PC-3 (cell line): ENCODE measurements around the gene SLC7A1. TPM values are rescaled to one million over a fixed set of nuclear protein-coding genes. Genes with fewer than 3 reads are reported as not detected.
A peak's percentile ranks its signal among the peaks of the same experiment; 100 is the strongest.

Experiments used
- ATAC-seq: fragments of 200-7000 bp; cut with Tn5 transposase; 2 replicates; pipeline ENCODE4 v1.9.1; 2020; ENCODE audit warnings: mild to moderate bottlenecking, moderate library complexity
- BruUV-seq: library from RNA; stranded (reverse); fragments of 400-500 nt; replicated peaks from 2 replicates; lab custom pipeline; 2021; lab: Mats Ljungman, UMichigan
- CTCF ChIA-PET: fragments of 300-600 bp; sonication (Branson Sonifier 250); formaldehyde crosslinking; loops from one replicate; lab custom pipeline; 2022; ENCODE audit warnings: antibody characterized with exemption; lab: Charles Lee
- POLR2A ChIA-PET: fragments of 300-600 bp; sonication (Branson Sonifier 250); formaldehyde crosslinking; loops from one replicate; lab custom pipeline; 2022; ENCODE audit warnings: antibody characterized with exemption; ENCODE audit not compliant: unreplicated experiment; lab: Charles Lee
- DNase-seq: peaks from one replicate; pipeline ENCODE4 v3.0.0-alpha.2; 2015
- H2AFZ ChIP-seq: fragments of 300-600 bp; sonication (generic); 2 replicates; pipeline ENCODE4 v1.6.0; 2016; ENCODE audit warnings: antibody characterized with exemption, low read length
- H3F3A ChIP-seq: fragments of 300-600 bp; sonication (generic); one replicate; pipeline ENCODE4 v1.6.0; 2017; ENCODE audit warnings: antibody characterized with exemption, low read length, control low read depth, mild to moderate bottlenecking; ENCODE audit not compliant: unreplicated experiment
- H3K27ac ChIP-seq: fragments of 300-600 bp; sonication (generic); 2 replicates; pipeline ENCODE4 v1.5.1; 2016; ENCODE audit warnings: mild to moderate bottlenecking, low read length
- H3K27me3 ChIP-seq: fragments of 300-600 bp; sonication (generic); 2 replicates; pipeline ENCODE4 v1.6.1; 2016; ENCODE audit warnings: low read length, mixed read lengths
- H3K36me3 ChIP-seq: fragments of 300-600 bp; sonication (generic); 2 replicates; pipeline ENCODE4 v1.6.1; 2016; ENCODE audit warnings: low read depth, mixed run types, low read length, mixed read lengths
- H3K4me1 ChIP-seq: fragments of 300-600 bp; sonication (generic); 2 replicates; pipeline ENCODE4 v1.5.1; 2016; ENCODE audit warnings: low read length; ENCODE audit not compliant: insufficient read depth
- H3K4me2 ChIP-seq: fragments of 300-600 bp; sonication (generic); 2 replicates; pipeline ENCODE4 v1.6.0; 2016; ENCODE audit warnings: low read length
- H3K4me3 ChIP-seq: fragments of 300-600 bp; sonication (generic); 2 replicates; pipeline ENCODE4 v1.5.1; 2016; ENCODE audit warnings: mild to moderate bottlenecking, low read length, mixed read lengths
- H3K79me2 ChIP-seq: fragments of 300-600 bp; sonication (generic); 2 replicates; pipeline ENCODE4 v1.6.1; 2017; ENCODE audit warnings: low read length, mixed read lengths
- H3K9ac ChIP-seq: fragments of 300-600 bp; sonication (generic); 2 replicates; pipeline ENCODE4 v1.6.0; 2016; ENCODE audit warnings: mild to moderate bottlenecking, low read length
- H3K9me2 ChIP-seq: fragments of 300-600 bp; sonication (generic); replicated peaks from 2 replicates; pipeline ENCODE4 v1.6.1; 2016; ENCODE audit warnings: mixed run types, low read length, mixed read lengths
- H3K9me3 ChIP-seq: fragments of 300-600 bp; sonication (generic); 2 replicates; pipeline ENCODE4 v1.6.1; 2016; ENCODE audit warnings: low read length, mixed read lengths
- H4K20me1 ChIP-seq: fragments of 300-600 bp; sonication (generic); 2 replicates; pipeline ENCODE4 v1.6.1; 2016; ENCODE audit warnings: low read length, mixed read lengths
- CTCF ChIP-seq: fragments of 300-600 bp; sonication (generic); conservative IDR thresholded peaks from 2 replicates; pipeline ENCODE4 v1.5.1; 2017; ENCODE audit warnings: antibody characterized with exemption, low read depth, mild to moderate bottlenecking, low read length
- EZH2 ChIP-seq: fragments of 300-600 bp; sonication (generic); IDR thresholded peaks from one replicate; pipeline ENCODE4 v1.6.1; 2017; ENCODE audit warnings: antibody characterized with exemption, mild to moderate bottlenecking, low read length; ENCODE audit not compliant: unreplicated experiment
- EZH2phosphoT487 ChIP-seq: fragments of 300-600 bp; sonication (generic); IDR thresholded peaks from 2 replicates; pipeline ENCODE4 v1.6.1; 2018; ENCODE audit warnings: mild to moderate bottlenecking, antibody characterized with exemption, low read length, borderline replicate concordance
- intact Hi-C: fragments of 100-400 bp; cut with micrococcal nuclease; formaldehyde crosslinking; loops from 2 replicates; pipeline ENCODE4 v1.9.0; 2023
- total RNA-seq: library from RNA; depleted of rRNA; stranded (reverse); fragments of >200 nt; gene quantifications from 2 replicates; pipeline ENCODE4 v1.2.3, GENCODE V29; 2014

The SLC7A1 gene
- total RNA-seq, 1 experiment from 2014 or later, result 19.5 TPM

- no peak for ATAC-seq
- no peak overlapping the region for H3K4me2 ChIP-seq
- H3K9me2 ChIP-seq, result no peaks in the 10 kb centered on the region
- intact Hi-C loops, result no loop called here
- no TSS peak for BruUV-seq
- peaks cover 12% of the 10 kb centered on the region for H3K27me3 ChIP-seq
- H4K20me1 ChIP-seq, result peaks cover 11% of the 10 kb centered on the region; the same call in 1 of the 2 replicates
- H2AFZ ChIP-seq, result no peak overlapping the region
- no peak overlapping the region for H3K9ac ChIP-seq
- H3K4me1 ChIP-seq, result peaks cover 15% of the 10 kb centered on the region; the same call in 1 of the 2 replicates
- H3K9me3 ChIP-seq, result no peaks in the 10 kb centered on the region
- DNase-seq, result no peak
- H3K79me2 ChIP-seq, result peaks cover 26% of the 10 kb centered on the region
- TF ChIP-seq EZH2phosphoT487 (no peak), CTCF (no peak), EZH2 (no peak)
- H3F3A ChIP-seq, result no peaks in the 10 kb centered on the region
- H3K36me3 ChIP-seq, result no peaks in the 10 kb centered on the region
- no peak overlapping the region for H3K27ac ChIP-seq
- no peak overlapping the region for H3K4me3 ChIP-seq
- POLR2A ChIA-PET, result no interaction called here
- CTCF ChIA-PET, result no interaction called here
Observed at GRCh38 chr13:29597706-29598105, 2.2 kb upstream of the SLC7A1 start.

GRCh38 chr13:29597246-29597645, 1.8 kb upstream of the SLC7A1 start:
- no TSS peak for BruUV-seq
- Histone ChIP-seq H3K27ac (no peak overlapping the region), H3K36me3 (no peaks in the 10 kb centered on the region), H2AFZ (no peak overlapping the region), H3K4me2 (no peak overlapping the region), H3K9ac (no peak overlapping the region), H3K9me3 (no peaks in the 10 kb centered on the region), H3K27me3 (peaks cover 8% of the 10 kb centered on the region), H3K9me2 (no peaks in the 10 kb centered on the region), H3K4me3 (no peak overlapping the region), H3K4me1 (peaks cover 19% of the 10 kb centered on the region; the same call in 1 of the 2 replicates), H3F3A (no peaks in the 10 kb centered on the region), H3K79me2 (peaks cover 30% of the 10 kb centered on the region), H4K20me1 (peaks cover 15% of the 10 kb centered on the region; the same call in 1 of the 2 replicates)
- DNase-seq (no peak), ATAC-seq (no peak)
- POLR2A ChIA-PET, result no interaction called here
- intact Hi-C loops, result no loop called here
- CTCF ChIA-PET, result no interaction called here
- TF ChIP-seq CTCF (no peak), EZH2phosphoT487 (no peak), EZH2 (no peak)

- ChIA-PET CTCF (no interaction called here), POLR2A (no interaction called here)
- no peaks in the 10 kb centered on the region for H3K27me3 ChIP-seq
- peak overlapping the region; percentile 52 for H2AFZ ChIP-seq
- H3K9ac ChIP-seq, result peak overlapping the region; percentile 14; the same call in 1 of the 2 replicates
- intact Hi-C loops, result no loop called here
- TF ChIP-seq EZH2 (no peak), EZH2phosphoT487 (no peak), CTCF (no peak)
- H3K4me1 ChIP-seq, result peaks cover 24% of the 10 kb centered on the region; the same call in 1 of the 2 replicates
- no TSS peak for BruUV-seq
- H3K9me2 ChIP-seq, result no peaks in the 10 kb centered on the region
- peaks cover 42% of the 10 kb centered on the region for H3K79me2 ChIP-seq
- H4K20me1 ChIP-seq, result peaks cover 27% of the 10 kb centered on the region; the same call in 1 of the 2 replicates
- no peaks in the 10 kb centered on the region for H3K9me3 ChIP-seq
- no peak for ATAC-seq
- peak overlapping the region; percentile 65 for H3K4me3 ChIP-seq
- no peaks in the 10 kb centered on the region for H3F3A ChIP-seq
- no peak overlapping the region for H3K27ac ChIP-seq
- no peak for DNase-seq
- H3K36me3 ChIP-seq, result peaks cover 4% of the 10 kb centered on the region; the same call in 1 of the 2 replicates
- peak overlapping the region; percentile 73 for H3K4me2 ChIP-seq
Observed at GRCh38 chr13:29596064-29596418, 553 bp upstream of the SLC7A1 start.
